Parathyroid adenoma (tissue), 2 donors: Measurements from ENCODE around the gene ZNF235.

Source experiments
- H2AFZ ChIP-seq: fragments of 300-600 bp; sonication (generic); one replicate; pipeline ENCODE4 v1.7.0; 2017; ENCODE audit warnings: antibody characterized with exemption, mild to moderate bottlenecking
- H3K27ac ChIP-seq: fragments of 300-600 bp; sonication (generic); one replicate; pipeline ENCODE4 v1.7.0; 2017
- H3K27me3 ChIP-seq: fragments of 300-600 bp; sonication (generic); one replicate; pipeline ENCODE4 v1.7.0; 2017; ENCODE audit warnings: low read length; ENCODE audit not compliant: control insufficient read depth, insufficient read depth
- H3K36me3 ChIP-seq: fragments of 300-600 bp; sonication (generic); one replicate; pipeline ENCODE4 v1.7.0; 2017; ENCODE audit warnings: low read length; ENCODE audit not compliant: control insufficient read depth, insufficient read depth
- H3K4me1 ChIP-seq: fragments of 300-600 bp; sonication (generic); one replicate; pipeline ENCODE4 v1.7.0; 2017; ENCODE audit warnings: control low read depth
- H3K4me2 ChIP-seq: fragments of 300-600 bp; sonication (generic); one replicate; pipeline ENCODE4 v1.7.0; 2017; ENCODE audit warnings: low read length
- H3K4me3 ChIP-seq: fragments of 300-600 bp; sonication (generic); one replicate; pipeline ENCODE4 v1.7.0; 2017; ENCODE audit warnings: low read depth, low read length
- H3K79me2 ChIP-seq: fragments of 300-600 bp; sonication (generic); one replicate; pipeline ENCODE4 v1.7.0; 2017; ENCODE audit warnings: control low read depth
- H3K9ac ChIP-seq: fragments of 300-600 bp; sonication (generic); one replicate; pipeline ENCODE4 v1.7.0; 2017; ENCODE audit warnings: mild to moderate bottlenecking
- H3K9me3 ChIP-seq: fragments of 300-600 bp; sonication (generic); one replicate; pipeline ENCODE4 v1.7.0; 2017; ENCODE audit warnings: low read length; ENCODE audit not compliant: control insufficient read depth
- TF ChIP-seq, protein P1 (sequence below): fragments of 300-600 bp; sonication (generic); IDR thresholded peaks from one replicate; pipeline ENCODE4 v1.7.0; 2017; ENCODE audit warnings: antibody characterized with exemption, mild to moderate bottlenecking
- donor health status: primary hyperparathyroidism.

The ZNF235 gene

DNA sequence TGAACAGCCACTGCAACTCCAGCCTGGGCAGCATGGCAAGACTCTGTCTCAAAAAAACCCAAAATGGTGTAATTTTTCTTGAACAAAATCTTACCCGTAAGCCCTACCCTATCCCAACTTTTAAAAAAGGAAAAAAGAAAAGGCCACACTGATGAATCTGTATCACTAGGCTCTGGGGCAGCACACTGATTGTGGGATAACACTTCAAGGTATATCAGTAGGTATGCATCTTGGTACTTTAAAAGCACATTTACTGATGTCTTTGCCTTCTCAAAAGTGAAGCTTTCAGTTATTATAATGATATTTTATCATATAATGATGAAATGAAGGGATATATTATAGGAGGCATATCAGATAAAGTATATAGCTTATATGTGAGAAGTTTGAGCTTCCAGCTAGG is 27.3 kb upstream of the ZNF235 start:
- H3K36me3 ChIP-seq = no peaks in the 10 kb centered on the region
- H3K27ac ChIP-seq = no peak overlapping the region
- no peak overlapping the region for H3K4me3 ChIP-seq
- no peaks in the 10 kb centered on the region for H3K4me1 ChIP-seq
- no peak overlapping the region for H3K4me2 ChIP-seq
- no peaks in the 10 kb centered on the region for H3K9me3 ChIP-seq
- no peak overlapping the region for H3K9ac ChIP-seq
- H3K27me3 ChIP-seq = no peaks in the 10 kb centered on the region
- no peaks in the 10 kb centered on the region for H3K79me2 ChIP-seq
- no peak overlapping the region for H2AFZ ChIP-seq
- TF ChIP-seq, protein P1, sequence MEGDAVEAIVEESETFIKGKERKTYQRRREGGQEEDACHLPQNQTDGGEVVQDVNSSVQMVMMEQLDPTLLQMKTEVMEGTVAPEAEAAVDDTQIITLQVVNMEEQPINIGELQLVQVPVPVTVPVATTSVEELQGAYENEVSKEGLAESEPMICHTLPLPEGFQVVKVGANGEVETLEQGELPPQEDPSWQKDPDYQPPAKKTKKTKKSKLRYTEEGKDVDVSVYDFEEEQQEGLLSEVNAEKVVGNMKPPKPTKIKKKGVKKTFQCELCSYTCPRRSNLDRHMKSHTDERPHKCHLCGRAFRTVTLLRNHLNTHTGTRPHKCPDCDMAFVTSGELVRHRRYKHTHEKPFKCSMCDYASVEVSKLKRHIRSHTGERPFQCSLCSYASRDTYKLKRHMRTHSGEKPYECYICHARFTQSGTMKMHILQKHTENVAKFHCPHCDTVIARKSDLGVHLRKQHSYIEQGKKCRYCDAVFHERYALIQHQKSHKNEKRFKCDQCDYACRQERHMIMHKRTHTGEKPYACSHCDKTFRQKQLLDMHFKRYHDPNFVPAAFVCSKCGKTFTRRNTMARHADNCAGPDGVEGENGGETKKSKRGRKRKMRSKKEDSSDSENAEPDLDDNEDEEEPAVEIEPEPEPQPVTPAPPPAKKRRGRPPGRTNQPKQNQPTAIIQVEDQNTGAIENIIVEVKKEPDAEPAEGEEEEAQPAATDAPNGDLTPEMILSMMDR = no peak

DNA sequence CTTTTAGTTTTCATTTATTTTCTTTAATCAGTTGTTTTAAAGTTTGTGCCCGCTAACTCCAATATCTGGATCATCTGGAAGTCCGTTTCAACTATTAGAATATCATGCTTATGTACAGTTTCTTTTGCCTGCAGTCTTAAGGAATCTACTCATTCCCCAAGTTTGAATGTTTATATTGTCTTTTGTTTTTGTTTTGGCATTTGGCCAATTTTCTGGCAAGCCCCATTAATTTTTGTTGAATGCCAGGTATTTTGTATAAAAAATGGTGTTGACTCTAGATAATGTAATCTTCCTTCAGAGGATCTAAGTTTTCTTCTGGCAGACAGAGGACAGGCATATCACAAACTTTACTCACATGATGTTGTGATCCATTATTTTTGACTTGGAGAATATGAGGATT is 11.1 kb upstream of the ZNF235 start:
- H3K79me2 ChIP-seq = no peaks in the 10 kb centered on the region
- H3K4me1 ChIP-seq = no peaks in the 10 kb centered on the region
- no peaks in the 10 kb centered on the region for H3K36me3 ChIP-seq
- no peak overlapping the region for H3K9ac ChIP-seq
- H2AFZ ChIP-seq = no peak overlapping the region
- no peaks in the 10 kb centered on the region for H3K9me3 ChIP-seq
- no peak overlapping the region for H3K4me2 ChIP-seq
- no peak overlapping the region for H3K4me3 ChIP-seq
- H3K27ac ChIP-seq = no peak overlapping the region
- no peaks in the 10 kb centered on the region for H3K27me3 ChIP-seq
- TF ChIP-seq, protein P1 = no peak

GRCh38 chr19:44313231-44313630 is 8.4 kb upstream of the ZNF235 start:
- Histone ChIP-seq H3K4me1 (no peaks in the 10 kb centered on the region), H3K4me3 (no peak overlapping the region), H3K27ac (no peak overlapping the region), H3K4me2 (no peak overlapping the region), H3K9me3 (no peaks in the 10 kb centered on the region), H3K79me2 (no peaks in the 10 kb centered on the region), H3K9ac (no peak overlapping the region), H2AFZ (no peak overlapping the region), H3K36me3 (no peaks in the 10 kb centered on the region), H3K27me3 (no peaks in the 10 kb centered on the region)
- TF ChIP-seq, protein P1 = no peak

DNA sequence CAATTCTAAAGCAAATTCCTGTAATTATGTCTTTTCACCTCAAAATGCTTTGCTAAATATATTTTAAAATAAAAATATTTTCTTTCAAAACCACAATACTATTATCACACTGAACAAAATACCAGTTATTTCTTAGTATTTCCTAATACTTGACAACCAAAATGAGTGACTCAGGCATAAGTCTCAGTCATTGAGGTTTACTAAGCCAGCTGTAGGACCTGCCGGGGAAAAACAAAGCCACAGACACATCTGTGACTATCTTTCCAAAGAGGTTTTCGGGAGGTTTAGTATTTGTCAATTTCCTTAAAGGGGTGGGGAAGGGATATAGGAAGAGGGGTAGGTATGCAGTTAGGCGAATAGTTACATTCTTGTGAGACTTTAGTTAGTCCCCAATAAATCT is 3.2 kb upstream of the ZNF235 start:
- no peak overlapping the region for H3K4me2 ChIP-seq
- H3K9me3 ChIP-seq = no peaks in the 10 kb centered on the region
- no peak overlapping the region for H2AFZ ChIP-seq

DNA sequence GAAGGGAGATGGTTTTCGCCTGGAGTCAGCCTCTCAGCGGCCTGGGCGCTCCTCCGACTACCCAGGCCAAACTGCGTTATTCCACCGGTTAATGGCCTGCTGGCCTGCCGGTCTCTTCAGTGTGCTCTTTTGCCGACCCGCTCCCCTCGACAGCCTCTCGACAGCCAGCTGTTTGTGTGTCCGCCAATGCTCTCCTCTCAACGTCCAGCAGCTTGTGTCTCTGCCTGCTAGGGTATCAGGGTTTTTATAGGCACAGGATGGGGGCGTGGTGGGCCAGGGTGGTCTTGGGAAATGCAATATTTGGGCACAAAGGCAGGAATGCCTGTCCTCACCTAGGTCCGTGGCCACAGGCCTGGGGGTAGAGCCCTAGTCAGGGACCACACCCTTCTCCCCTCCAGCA is 1.5 kb upstream of the ZNF235 start:
- Histone ChIP-seq H3K27me3 (no peaks in the 10 kb centered on the region), H3K27ac (no peak overlapping the region), H2AFZ (no peak overlapping the region), H3K4me2 (no peak overlapping the region), H3K4me3 (no peak overlapping the region), H3K79me2 (no peaks in the 10 kb centered on the region), H3K9me3 (no peaks in the 10 kb centered on the region), H3K4me1 (no peaks in the 10 kb centered on the region), H3K9ac (no peak overlapping the region), H3K36me3 (no peaks in the 10 kb centered on the region)
- TF ChIP-seq, protein P1 = no peak

More for the DNA sequence above, 3.2 kb upstream of the ZNF235 start:
- H3K4me3 ChIP-seq = no peak overlapping the region
- no peak overlapping the region for H3K27ac ChIP-seq
- no peak overlapping the region for H3K9ac ChIP-seq
- H3K79me2 ChIP-seq = no peaks in the 10 kb centered on the region
- no peaks in the 10 kb centered on the region for H3K27me3 ChIP-seq
- TF ChIP-seq, protein P1 = no peak
- H3K36me3 ChIP-seq = no peaks in the 10 kb centered on the region
- no peaks in the 10 kb centered on the region for H3K4me1 ChIP-seq
